ENCODE results near the gene CHRNB2.

DNA sequence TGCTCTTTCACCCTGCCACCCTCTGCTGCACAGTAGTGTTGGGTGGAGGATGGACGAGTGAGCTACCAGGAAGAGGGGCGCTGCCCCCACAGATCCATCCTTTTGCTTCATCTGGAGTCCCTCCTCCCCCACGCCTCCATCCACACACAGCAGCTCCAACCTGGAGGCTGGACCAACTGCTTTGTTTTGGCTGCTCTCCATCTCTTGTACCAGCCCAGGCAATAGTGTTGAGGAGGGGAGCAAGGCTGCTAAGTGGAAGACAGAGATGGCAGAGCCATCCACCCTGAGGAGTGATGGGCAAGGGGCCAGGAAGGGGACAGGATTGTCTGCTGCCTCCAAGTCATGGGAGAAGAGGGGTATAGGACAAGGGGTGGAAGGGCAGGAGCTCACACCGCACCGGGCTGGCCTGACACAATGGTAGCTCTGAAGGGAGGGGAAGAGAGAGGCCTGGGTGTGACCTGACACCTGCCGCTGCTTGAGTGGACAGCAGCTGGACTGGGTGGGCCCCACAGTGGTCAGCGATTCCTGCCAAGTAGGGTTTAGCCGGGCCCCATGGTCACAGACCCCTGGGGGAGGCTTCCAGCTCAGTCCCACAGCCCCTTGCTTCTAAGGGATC lies 8.5 kb downstream of the CHRNB2 start:
- TF ChIP-seq POLR2AphosphoS5 (IDR thresholded peaks at IDR 0.05; ENCODE audit: insufficient read depth, low read depth, low read length) (no peak), POLR2A (IDR thresholded peaks at IDR 0.05; ENCODE audit: low read depth, low read length) (no peak), MYC (IDR thresholded peaks at IDR 0.05; ENCODE audit: low read depth, low read length) (no peak), EZH2 (IDR thresholded peaks at IDR 0.05; ENCODE audit: borderline replicate concordance, low read depth, low read length, severe bottlenecking) (no peak), GATA2 (IDR thresholded peaks at IDR 0.05; ENCODE audit: insufficient read depth, insufficient read length, low read depth, low read length) (no peak), FOS (IDR thresholded peaks at IDR 0.05; ENCODE audit: borderline replicate concordance, insufficient read depth, low read length) (no peak)
- TF ChIP-seq, protein P1, sequence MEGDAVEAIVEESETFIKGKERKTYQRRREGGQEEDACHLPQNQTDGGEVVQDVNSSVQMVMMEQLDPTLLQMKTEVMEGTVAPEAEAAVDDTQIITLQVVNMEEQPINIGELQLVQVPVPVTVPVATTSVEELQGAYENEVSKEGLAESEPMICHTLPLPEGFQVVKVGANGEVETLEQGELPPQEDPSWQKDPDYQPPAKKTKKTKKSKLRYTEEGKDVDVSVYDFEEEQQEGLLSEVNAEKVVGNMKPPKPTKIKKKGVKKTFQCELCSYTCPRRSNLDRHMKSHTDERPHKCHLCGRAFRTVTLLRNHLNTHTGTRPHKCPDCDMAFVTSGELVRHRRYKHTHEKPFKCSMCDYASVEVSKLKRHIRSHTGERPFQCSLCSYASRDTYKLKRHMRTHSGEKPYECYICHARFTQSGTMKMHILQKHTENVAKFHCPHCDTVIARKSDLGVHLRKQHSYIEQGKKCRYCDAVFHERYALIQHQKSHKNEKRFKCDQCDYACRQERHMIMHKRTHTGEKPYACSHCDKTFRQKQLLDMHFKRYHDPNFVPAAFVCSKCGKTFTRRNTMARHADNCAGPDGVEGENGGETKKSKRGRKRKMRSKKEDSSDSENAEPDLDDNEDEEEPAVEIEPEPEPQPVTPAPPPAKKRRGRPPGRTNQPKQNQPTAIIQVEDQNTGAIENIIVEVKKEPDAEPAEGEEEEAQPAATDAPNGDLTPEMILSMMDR (IDR thresholded peaks at IDR 0.05; ENCODE audit: extremely low read depth in 1 of 2, insufficient read depth in 1 of 2, low read depth in 1 of 2, low read length in 2 of 2), result no peak
- TF ChIP-seq, protein P2, sequence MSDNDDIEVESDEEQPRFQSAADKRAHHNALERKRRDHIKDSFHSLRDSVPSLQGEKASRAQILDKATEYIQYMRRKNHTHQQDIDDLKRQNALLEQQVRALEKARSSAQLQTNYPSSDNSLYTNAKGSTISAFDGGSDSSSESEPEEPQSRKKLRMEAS (IDR thresholded peaks at IDR 0.05; ENCODE audit: insufficient read depth, insufficient read length), result no peak
